Astrocyte of the spinal cord (primary cell): Measurements from ENCODE around the gene DNAJB14.

Source experiments
- DNase-seq: peaks from one replicate; pipeline ENCODE4 v3.0.0; 2011; ENCODE audit warnings: low read depth, low spot score
- H3K4me3 ChIP-seq: 2 replicates; pipeline ENCODE4 v1.5.1; 2011; ENCODE audit warnings: low read depth, mild to moderate bottlenecking, low read length, moderate library complexity
- CTCF ChIP-seq: IDR thresholded peaks from 2 replicates; pipeline ENCODE4 v1.5.1; 2012; ENCODE audit warnings: low read depth, mild to moderate bottlenecking, low read length, inconsistent platforms
- in situ Hi-C: cut with HindIII; loops from 2 replicates; pipeline ENCODE4 v1.10.0; 2017; ENCODE audit warnings: low sequenced_read_pairs

DNAJB14 gene

DNA sequence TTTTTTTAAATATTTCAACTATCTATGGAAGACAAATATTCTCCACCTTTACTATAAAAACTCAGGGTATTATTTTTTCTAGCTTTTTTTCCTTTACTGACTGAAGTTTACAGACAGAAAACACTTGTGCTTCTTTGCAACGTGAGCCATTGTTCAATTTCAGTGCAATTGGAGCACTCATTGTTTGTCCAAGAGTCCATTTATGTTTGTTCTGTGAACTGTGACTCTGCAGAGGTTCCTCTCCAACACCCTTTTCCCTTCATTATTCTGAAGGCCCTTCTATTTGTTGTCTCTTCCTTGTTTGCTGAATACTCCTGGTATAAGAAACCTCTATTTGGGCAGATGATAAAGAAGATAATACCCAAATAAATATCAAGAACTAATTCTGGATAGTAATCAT, 92.4 kb downstream of the DNAJB14 start:
- TF ChIP-seq CTCF: no peak
- no peak overlapping the region for H3K4me3 ChIP-seq
- DNase-seq: no peak
- in situ Hi-C loops: no loop called here

DNA sequence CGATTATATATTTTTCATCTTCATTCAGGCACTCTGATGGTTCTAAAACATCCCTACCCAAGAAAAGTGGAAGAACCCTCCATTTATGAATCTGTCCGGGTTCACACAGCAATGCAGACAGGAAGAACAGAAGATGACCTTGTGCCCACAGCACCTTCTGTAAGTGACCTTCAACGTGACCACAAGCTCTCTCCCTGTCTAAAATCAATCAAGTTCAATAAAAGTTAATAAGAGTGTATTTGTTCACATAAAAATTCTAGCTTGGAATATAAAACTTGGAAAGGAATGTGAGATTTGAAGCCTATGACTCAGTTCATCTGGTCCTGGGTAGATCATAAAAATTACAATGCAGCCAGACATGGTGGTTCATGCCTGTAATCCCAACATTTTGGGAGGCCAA, 93.2 kb downstream of the DNAJB14 start:
- no peak for TF ChIP-seq CTCF
- H3K4me3 ChIP-seq: no peak overlapping the region
- in situ Hi-C loops: no loop called here
- DNase-seq: no peak

DNA sequence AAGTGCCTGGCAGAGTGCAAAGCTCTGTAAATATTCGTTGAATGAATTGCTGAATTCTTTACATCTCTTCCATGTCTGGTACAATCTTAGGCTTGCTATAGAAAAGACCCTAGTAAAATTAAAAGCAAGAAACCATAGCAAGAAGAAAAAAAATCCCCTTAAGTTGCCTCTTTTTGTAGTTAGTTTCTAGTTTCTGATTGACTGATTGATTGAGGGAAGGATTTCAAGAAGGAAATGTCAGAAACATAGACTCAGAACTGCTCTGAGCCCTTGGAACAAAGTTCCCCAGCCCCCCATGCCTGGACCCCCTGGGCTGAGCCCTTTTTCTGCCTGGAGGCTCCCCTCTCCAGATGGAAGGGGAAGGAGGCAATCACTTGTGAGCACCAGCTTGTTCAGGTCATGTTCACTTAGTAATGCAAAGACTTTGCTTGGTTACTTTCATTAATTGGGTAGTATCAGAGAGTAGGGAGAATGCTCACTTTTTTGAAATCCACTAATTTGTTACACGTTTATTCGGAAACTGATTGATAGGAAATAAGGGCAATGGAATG, 94.1 kb downstream of the DNAJB14 start:
- TF ChIP-seq CTCF: no peak
- in situ Hi-C loops: no loop called here
- H3K4me3 ChIP-seq: no peak overlapping the region
- DNase-seq: no peak

DNA sequence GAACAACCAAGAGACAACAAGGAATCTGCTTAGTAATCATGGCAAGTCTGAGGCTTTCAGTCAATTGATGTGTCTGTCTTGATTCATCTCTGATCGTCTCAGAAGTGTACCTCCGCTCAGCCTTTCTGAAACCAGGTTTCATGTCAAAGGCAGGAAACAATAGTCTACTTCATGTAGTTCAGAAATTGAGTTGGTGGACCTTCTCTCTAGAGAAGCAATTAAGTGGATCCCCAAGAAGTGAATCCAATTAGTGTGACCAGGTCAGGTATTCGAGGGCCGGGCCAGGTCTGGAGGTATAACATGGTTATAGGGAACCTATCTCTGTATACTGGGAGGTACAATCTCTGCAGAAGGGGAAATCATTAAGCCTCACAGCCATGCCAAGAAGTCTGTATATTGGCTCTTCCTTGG, 97.8 kb downstream of the DNAJB14 start:
- no peak overlapping the region for H3K4me3 ChIP-seq
- no peak for DNase-seq
- TF ChIP-seq CTCF: no peak
- in situ Hi-C loops: no loop called here

GRCh38 chr4:99847362-99847976, 98.9 kb downstream of the DNAJB14 start:
- no peak for TF ChIP-seq CTCF
- in situ Hi-C loops: no loop called here
- no peak for DNase-seq
- no peak overlapping the region for H3K4me3 ChIP-seq

GRCh38 chr4:99846891-99847290, 99.5 kb downstream of the DNAJB14 start:
- H3K4me3 ChIP-seq: no peak overlapping the region

More at GRCh38 chr4:99846891-99847290, 99.5 kb downstream of the DNAJB14 start:
- in situ Hi-C loops: no loop called here
- TF ChIP-seq CTCF: no peak
- no peak for DNase-seq
